Lower leg skin (tissue), 3 donors: ENCODE results near the gene GPR26.

Experiments used
- CTCF ChIP-seq, 3 donors: fragments of 450-650 bp; IDR thresholded peaks; one replicate each; pipeline ENCODE4 v1.5.1; 2016; ENCODE audit warnings: antibody characterized with exemption in 3 of 3, mild to moderate bottlenecking in 3 of 3, moderate library complexity in 2 of 3
- POLR2A ChIP-seq, 2 donors: fragments of 450-650 bp; IDR thresholded peaks; one replicate each; pipeline ENCODE4 v1.6.1; 2016 to 2017; ENCODE audit warnings: antibody characterized with exemption in 2 of 2, mild to moderate bottlenecking in 1 of 2, moderate library complexity in 1 of 2

- no peak for TF ChIP-seq CTCF (IDR thresholded peaks at IDR 0.05)
- no peak for TF ChIP-seq POLR2A (IDR thresholded peaks at IDR 0.05)
These were observed 45.5 kb upstream of the GPR26 start for GRCh38 chr10:123620621-123621020.
